ENCODE results near the gene CABLES2. TPM values are rescaled to one million over a fixed set of nuclear protein-coding genes. Genes with fewer than 3 reads are reported as not detected.

CABLES2 gene
- total and polyA plus RNA-seq, 9 of the 15 experiments (the other 6 are each of a cell fraction or from before 2014, with no cell fraction given) = 0.46 to 4.2 (median 1.6) TPM

- no peak for FAIRE-seq
- ChIA-PET POLR2A (no interaction called here), CTCF (ENCODE audit: low intra/inter-chr PET ratio) (no interaction called here)
- Histone ChIP-seq H3K27ac (ENCODE audit: extremely low read depth, low read depth, low read length) (no peak overlapping the region), H3K9me1 (ENCODE audit: control insufficient read depth, insufficient read depth, low read length) (no peaks in the 10 kb centered on the region), H3K4me1 (replicated peaks in 1 of 2; ENCODE audit: control insufficient read depth in 2 of 2, insufficient read depth in 2 of 2, low read length in 2 of 2) (peaks cover 0 to 29% of the 10 kb centered on the region in 2 experiments; a peak in 3 of 5 replicates), H2AFZ (ENCODE audit: low read depth, low read length) (no peak overlapping the region), H3K4me3 (no peak overlapping the region), H3K36me3 (ENCODE audit: control insufficient read depth, insufficient read depth, low read length) (no peaks in the 10 kb centered on the region), H3K79me2 (ENCODE audit: control insufficient read depth, insufficient read depth, low read length) (no peaks in the 10 kb centered on the region), H3K4me2 (ENCODE audit: insufficient read depth, low read length) (no peak overlapping the region), H3K27me3 (ENCODE audit: control insufficient read depth in 2 of 2, insufficient read depth in 2 of 2, low read length in 2 of 2) (peaks cover 49 to 84% of the 10 kb centered on the region in 2 experiments), H3K9me3 (replicated peaks; ENCODE audit: control insufficient read depth, insufficient read depth, low read depth, low read length) (no peaks in the 10 kb centered on the region), H3K9ac (ENCODE audit: insufficient read depth in 1 of 2, low read depth in 2 of 2, low read length in 2 of 2) (no peak overlapping the region), H4K20me1 (replicated peaks; ENCODE audit: control insufficient read depth, insufficient read depth, low read length) (peaks cover 8% of the 10 kb centered on the region)
- intact Hi-C loops (cut with micrococcal nuclease) = no loop called here
- in situ Hi-C loops (cut with MboI) = no loop called here
- no peak for DNase-seq (ENCODE audit: extremely low read depth in 1 of 4, low spot score in 3 of 4)
- BruUV-seq (replicated peaks) = no TSS peak
- ATAC-seq = no peak
- WGBS (ENCODE audit: insufficient coverage, low coverage, missing lambda C conversion rate) = 21% methylated on average over 15 of the region's 24 CpGs
- no peak for TF ChIP-seq MTA3 (IDR thresholded peaks at IDR 0.05; ENCODE audit: borderline replicate concordance)
- no peak for TF ChIP-seq ZBTB7A (IDR thresholded peaks at IDR 0.05; ENCODE audit: borderline replicate concordance, control insufficient read depth, low read depth, low read length)
- no peak for TF ChIP-seq ELF4 (CRISPR knock-in tag; IDR thresholded peaks at IDR 0.05)
- TF ChIP-seq, protein P1, sequence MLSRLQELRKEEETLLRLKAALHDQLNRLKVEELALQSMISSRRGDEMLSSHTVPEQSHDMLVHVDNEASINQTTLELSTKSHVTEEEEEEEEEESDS (CRISPR knock-in tag; IDR thresholded peaks at IDR 0.05) = no peak
- no peak for TF ChIP-seq HDGF (IDR thresholded peaks at IDR 0.05)
- TF ChIP-seq NCOA6 (IDR thresholded peaks at IDR 0.05) = no peak
- TF ChIP-seq FOXK1 (CRISPR knock-in tag; IDR thresholded peaks at IDR 0.05; ENCODE audit: borderline replicate concordance) = no peak
- no peak for TF ChIP-seq FOXK2 (conservative IDR thresholded peaks at IDR 0.05 in 1 of 2, IDR thresholded peaks at IDR 0.05 in 1 of 2; ENCODE audit: low read depth in 2 of 2)
- TF ChIP-seq, protein P2, sequence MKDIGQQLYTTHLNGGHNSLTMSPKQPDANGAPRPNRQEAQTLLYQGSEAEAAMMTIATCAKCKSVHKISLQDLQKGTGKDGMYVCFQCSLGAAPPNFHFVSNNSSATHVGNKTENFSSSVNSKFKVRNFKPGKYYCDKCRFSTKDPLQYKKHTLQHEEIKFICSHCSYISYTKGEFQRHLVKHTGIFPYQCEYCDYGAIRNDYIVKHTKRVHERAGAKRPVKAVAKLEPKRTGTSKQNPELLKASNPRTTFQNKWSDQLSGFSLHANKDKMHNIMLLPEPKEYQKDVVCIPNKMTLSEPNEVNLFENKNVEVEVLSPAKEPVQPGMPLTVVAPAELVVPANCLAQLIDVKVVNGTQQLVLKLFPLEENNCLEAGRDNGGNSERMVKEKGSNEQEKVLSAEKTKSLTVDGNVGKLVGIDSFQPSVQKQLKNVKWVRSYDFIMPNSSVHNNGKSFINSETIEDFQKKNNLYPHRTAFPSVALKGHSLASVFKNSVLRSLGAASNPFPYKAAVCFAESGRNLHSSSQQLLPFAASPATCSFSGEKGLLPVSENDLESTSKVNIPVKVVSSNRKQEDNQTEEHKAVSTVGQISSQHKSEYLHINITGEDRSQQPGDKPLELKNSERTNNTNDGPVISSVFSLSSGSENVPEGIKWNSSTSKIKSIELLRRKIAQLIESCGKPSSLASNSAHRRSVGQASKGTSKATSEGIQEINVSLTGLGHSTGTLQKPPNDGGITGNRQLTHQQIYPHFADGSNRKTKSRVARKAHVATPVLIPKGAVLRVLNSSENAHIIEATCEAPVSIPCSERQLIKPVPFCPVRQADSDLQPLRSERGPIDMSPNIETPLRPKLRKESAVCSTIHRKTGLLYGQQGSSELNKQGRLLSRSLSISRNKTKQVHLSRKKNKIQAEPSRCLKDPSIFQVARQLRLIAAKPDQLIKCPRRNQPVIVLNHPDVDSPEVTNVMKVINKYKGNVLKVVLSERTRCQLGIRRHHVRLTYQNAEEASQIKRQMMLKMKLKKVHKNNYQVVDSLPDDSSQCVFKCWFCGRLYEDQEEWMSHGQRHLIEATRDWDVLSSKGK (CRISPR knock-in tag; IDR thresholded peaks at IDR 0.05) = no peak
- no peak for TF ChIP-seq ZNF609 (CRISPR knock-in tag; IDR thresholded peaks at IDR 0.05; ENCODE audit: borderline replicate concordance)
- TF ChIP-seq STAT6 (CRISPR knock-in tag; IDR thresholded peaks at IDR 0.05) = no peak
These were observed 30.8 kb upstream of the CABLES2 start for GRCh38 chr20:62437927-62438326.

Measured in K562 (cell line).